KG1 (cell line): ENCODE measurements around the gene ABCD1.

Source experiments
- DNase-seq: peaks from one replicate; lab custom pipeline; 2025; lab: John Stamatoyannopoulos, UW

Gene ABCD1

DNA sequence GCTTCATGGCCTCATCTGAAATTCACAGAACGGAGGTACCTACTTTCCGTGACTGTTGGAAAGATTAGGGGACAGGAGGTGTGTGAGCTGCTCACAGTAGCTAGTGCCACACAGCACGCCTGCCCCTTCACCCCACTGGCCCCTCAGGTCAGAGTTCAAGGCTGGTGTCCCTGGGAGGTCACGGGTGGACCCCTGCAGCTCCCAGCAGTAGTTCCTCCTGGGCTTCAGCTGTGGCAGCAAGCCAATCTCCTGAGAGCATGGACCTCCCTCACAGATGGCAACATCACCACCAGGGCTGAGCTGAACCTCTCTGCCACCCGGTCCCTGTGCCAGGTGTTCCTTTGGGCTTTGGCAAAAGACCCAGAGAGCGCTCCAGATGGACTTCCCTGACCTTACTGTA lies 67.7 kb downstream of the ABCD1 start:
- no peak for DNase-seq

DNA sequence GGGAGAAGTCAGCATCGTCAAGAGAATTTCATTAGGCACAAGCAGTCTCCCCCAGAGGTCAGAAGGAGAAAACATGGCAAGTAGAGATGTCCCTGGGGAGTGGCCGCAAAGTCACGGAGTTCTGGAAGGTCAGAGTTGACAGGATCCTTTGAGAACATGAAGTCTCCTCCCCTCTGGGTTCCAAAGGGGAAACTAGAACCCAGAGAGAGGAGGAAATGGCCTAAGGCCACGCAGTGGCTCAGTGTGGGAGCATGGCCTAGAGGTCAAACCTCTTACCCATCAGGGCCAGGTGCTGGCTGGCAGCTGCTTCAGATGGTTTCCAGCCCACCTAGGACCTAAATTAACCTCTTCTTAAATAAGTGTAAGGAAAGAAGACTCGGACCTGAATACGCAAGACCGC lies 68.6 kb downstream of the ABCD1 start:
- DNase-seq, result no peak
